Measurements from ENCODE around the gene PHACTR1. TPM values are rescaled to one million over a fixed set of nuclear protein-coding genes. Genes with fewer than 3 reads are reported as not detected.

PHACTR1 gene
- total and polyA plus RNA-seq, 4 donors = 0.31 to 1.5 (median 0.79) TPM

- no peak for TF ChIP-seq GABPA (IDR thresholded peaks at IDR 0.05 in 1 of 2, conservative IDR thresholded peaks at IDR 0.05 in 1 of 2)
Measured at GRCh38 chr6:13297391-13297790, 580.8 kb downstream of the PHACTR1 start (continued).

GRCh38 chr6:13298446-13298845 is 581.9 kb downstream of the PHACTR1 start:
- Histone ChIP-seq H3K27ac (ENCODE audit: low read depth in 1 of 2, low read length in 2 of 2) (no peak overlapping the region), H3K27me3 (ENCODE audit: control insufficient read depth in 4 of 4, insufficient read depth in 4 of 4, low read length in 3 of 4) (no peaks in the 10 kb centered on the region), H3K9ac (ENCODE audit: low read depth in 1 of 2, low read length in 2 of 2) (no peak overlapping the region), H3K9me3 (ENCODE audit: control insufficient read depth in 4 of 4, low read length in 3 of 4) (no peaks in the 10 kb centered on the region), H3K4me1 (ENCODE audit: control insufficient read depth in 4 of 4, insufficient read depth in 4 of 4, low read length in 3 of 4) (no peaks in the 10 kb centered on the region), H3K4me3 (ENCODE audit: low read depth in 1 of 3, low read length in 3 of 3) (no peak overlapping the region), H3K36me3 (ENCODE audit: control insufficient read depth in 4 of 4, insufficient read depth in 3 of 4, low read depth in 1 of 4, low read length in 3 of 4) (peaks cover 2 to 27% (median 14%) of the 10 kb centered on the region in 4 donors)
- DNase-seq (ENCODE audit: low spot score) = no peak
- no peak for TF ChIP-seq SP1 (IDR thresholded peaks at IDR 0.05)
- no peak for TF ChIP-seq RXRA (IDR thresholded peaks at IDR 0.05)
- no peak for TF ChIP-seq REST (IDR thresholded peaks at IDR 0.05)
- no peak for TF ChIP-seq CTCF (IDR thresholded peaks at IDR 0.05; ENCODE audit: low read depth, low read length, missing input control)
- no peak for TF ChIP-seq ZBTB33 (IDR thresholded peaks at IDR 0.05)
- TF ChIP-seq EGR1 (IDR thresholded peaks at IDR 0.05; ENCODE audit: low read depth in 2 of 2) = no peak
- no peak for TF ChIP-seq YY1 (IDR thresholded peaks at IDR 0.05)
- 96% methylated on average over 3 of the region's 3 CpGs for whole genome bisulfite sequencing

GRCh38 chr6:13299403-13299821 is 582.8 kb downstream of the PHACTR1 start:
- DNase-seq (ENCODE audit: low spot score) = no peak
- H3K4me1 ChIP-seq (ENCODE audit: control insufficient read depth in 4 of 4, insufficient read depth in 4 of 4, low read length in 3 of 4) = no peaks in the 10 kb centered on the region

More at GRCh38 chr6:13299403-13299821, 582.8 kb downstream of the PHACTR1 start:
- Histone ChIP-seq H3K27me3 (ENCODE audit: control insufficient read depth in 4 of 4, insufficient read depth in 4 of 4, low read length in 3 of 4) (no peaks in the 10 kb centered on the region), H3K36me3 (ENCODE audit: control insufficient read depth in 4 of 4, insufficient read depth in 3 of 4, low read depth in 1 of 4, low read length in 3 of 4) (peaks cover 2 to 21% (median 12%) of the 10 kb centered on the region in 4 donors), H3K9ac (ENCODE audit: low read depth in 1 of 2, low read length in 2 of 2) (no peak overlapping the region), H3K27ac (ENCODE audit: low read depth in 1 of 2, low read length in 2 of 2) (no peak overlapping the region), H3K4me3 (ENCODE audit: low read depth in 1 of 3, low read length in 3 of 3) (no peak overlapping the region), H3K9me3 (ENCODE audit: control insufficient read depth in 4 of 4, low read length in 3 of 4) (no peaks in the 10 kb centered on the region)
- 97% methylated on average over 11 of the region's 11 CpGs for WGBS
- no peak for TF ChIP-seq REST (IDR thresholded peaks at IDR 0.05)

All from liver (tissue), 9 donors.